HL-60 (cell line): Measurements from ENCODE around the gene DAB2IP.

ENCODE experiments used
- DNase-seq, 2 experiments: peaks; one replicate each; pipeline ENCODE4 v3.0.0-alpha.2; 2010 to 2020; ENCODE audit warnings: low read depth in 1 of 2, low spot score in 1 of 2
- H3K27ac ChIP-seq: fragments of 250-450 bp; sonication (Bioruptor Pico); replicated peaks from 2 replicates; pipeline ENCODE4 v1.5.1; 2020; ENCODE audit warnings: mild to moderate bottlenecking, moderate library complexity
- H3K27me3 ChIP-seq: fragments of 250-450 bp; sonication (Bioruptor Pico); 2 replicates; pipeline ENCODE4 v1.5.1; 2021; ENCODE audit warnings: mild to moderate bottlenecking, moderate library complexity; ENCODE audit not compliant: insufficient read depth, poor library complexity, severe bottlenecking
- H3K4me3 ChIP-seq: replicated peaks from 2 replicates; pipeline ENCODE4 v1.5.1; 2011; ENCODE audit warnings: mild to moderate bottlenecking, control low read depth, low read length; ENCODE audit not compliant: insufficient read depth
- CTCF ChIP-seq: IDR thresholded peaks from one replicate; pipeline ENCODE4 v1.5.1; 2011; ENCODE audit warnings: low read length, control low read depth, inconsistent platforms; ENCODE audit not compliant: insufficient read depth
- GABPA ChIP-seq: IDR thresholded peaks from 2 replicates; pipeline ENCODE4 v1.6.1; 2012; ENCODE audit warnings: low read depth
- POLR2AphosphoS5 ChIP-seq: IDR thresholded peaks from 2 replicates; pipeline ENCODE4 v1.6.1; 2012; ENCODE audit warnings: low read depth
- REST ChIP-seq: IDR thresholded peaks from 2 replicates; pipeline ENCODE4 v1.6.1; 2012; ENCODE audit warnings: low read depth; ENCODE audit not compliant: insufficient replicate concordance
- SPI1 ChIP-seq: IDR thresholded peaks from 2 replicates; pipeline ENCODE4 v1.6.1; 2012; ENCODE audit warnings: low read depth, mild to moderate bottlenecking, borderline replicate concordance

DAB2IP gene

GRCh38 chr9:121823451-121824169, 172.2 kb downstream of the DAB2IP start:
- Histone ChIP-seq H3K27ac (no peak overlapping the region), H3K27me3 (no peaks in the 10 kb centered on the region), H3K4me3 (no peak overlapping the region)
- TF ChIP-seq GABPA = no peak
- TF ChIP-seq SPI1 = no peak
- TF ChIP-seq POLR2AphosphoS5 = no peak
- no peak for TF ChIP-seq CTCF
- no peak for TF ChIP-seq REST
- DNase-seq = no peak

GRCh38 chr9:121824651-121825030, 173.2 kb downstream of the DAB2IP start:
- Histone ChIP-seq H3K4me3 (no peak overlapping the region), H3K27ac (no peak overlapping the region), H3K27me3 (no peaks in the 10 kb centered on the region)
- DNase-seq = no peak
- TF ChIP-seq SPI1 (no peak), GABPA (no peak), CTCF (no peak), REST (no peak), POLR2AphosphoS5 (no peak)

GRCh38 chr9:121825031-121825691, 173.7 kb downstream of the DAB2IP start:
- no peak overlapping the region for H3K27ac ChIP-seq
- H3K27me3 ChIP-seq = no peaks in the 10 kb centered on the region
- no peak overlapping the region for H3K4me3 ChIP-seq
- DNase-seq = no peak
- no peak for TF ChIP-seq POLR2AphosphoS5
- no peak for TF ChIP-seq GABPA
- TF ChIP-seq REST = no peak
- TF ChIP-seq CTCF = no peak
- no peak for TF ChIP-seq SPI1
